Ishikawa (cell line): ENCODE data around the gene TSPEAR.

Experiments used
- EP300 ChIP-seq: IDR thresholded peaks from 2 replicates; pipeline ENCODE4 v1.6.1; 2012; ENCODE audit warnings: borderline replicate concordance
- TAF1 ChIP-seq: IDR thresholded peaks from 2 replicates; pipeline ENCODE4 v1.6.1; 2012; ENCODE audit warnings: low read depth, mild to moderate bottlenecking
- TCF12 ChIP-seq: IDR thresholded peaks from 2 replicates; pipeline ENCODE4 v1.6.1; 2012; ENCODE audit warnings: low read depth

GRCh38 chr21:44748621-44749020 lies 37.2 kb upstream of the TSPEAR start:
- no peak for TF ChIP-seq TAF1
- TF ChIP-seq EP300, result no peak
- TF ChIP-seq TCF12, result no peak
